DND-41 (cell line): ENCODE results near the gene PIK3R3.

Experiments
- CTCF ChIP-seq: IDR thresholded peaks from 2 replicates; pipeline ENCODE4 v1.5.1; 2012; ENCODE audit warnings: borderline replicate concordance, low read length, moderate library complexity, mild to moderate bottlenecking; ENCODE audit not compliant: poor library complexity, severe bottlenecking; ENCODE audit errors: extremely low read depth
- EZH2 ChIP-seq: IDR thresholded peaks from 3 replicates; pipeline ENCODE4 v1.6.1; 2012; ENCODE audit warnings: borderline replicate concordance, low read depth, mild to moderate bottlenecking, moderate library complexity, low read length, inconsistent platforms; ENCODE audit not compliant: severe bottlenecking

GRCh38 chr1:46136711-46137110, 4.3 kb upstream of the PIK3R3 start:
- TF ChIP-seq CTCF: no peak
- TF ChIP-seq EZH2: no peak
